ENCODE results near the gene FOXP1.

DNA sequence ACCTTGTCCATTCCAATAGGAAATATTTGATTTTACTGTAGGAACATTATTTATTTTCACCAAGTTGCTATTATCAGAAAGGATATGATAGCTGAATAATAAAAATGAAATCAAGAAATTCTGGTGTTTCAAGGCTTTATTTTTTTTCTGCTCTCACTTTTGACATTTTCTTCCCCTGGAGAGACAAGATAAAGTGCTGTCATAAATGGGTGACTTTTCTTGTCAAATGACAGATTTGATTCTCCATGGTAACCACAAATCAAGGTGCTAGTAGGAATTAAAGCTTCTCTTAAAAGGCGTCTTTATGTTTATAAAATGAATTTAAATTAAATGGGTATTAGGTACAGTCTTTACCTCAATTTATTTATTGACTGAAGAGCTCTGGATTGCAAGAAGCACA lies 124.6 kb downstream of the FOXP1 start:
- TF ChIP-seq, protein P1, sequence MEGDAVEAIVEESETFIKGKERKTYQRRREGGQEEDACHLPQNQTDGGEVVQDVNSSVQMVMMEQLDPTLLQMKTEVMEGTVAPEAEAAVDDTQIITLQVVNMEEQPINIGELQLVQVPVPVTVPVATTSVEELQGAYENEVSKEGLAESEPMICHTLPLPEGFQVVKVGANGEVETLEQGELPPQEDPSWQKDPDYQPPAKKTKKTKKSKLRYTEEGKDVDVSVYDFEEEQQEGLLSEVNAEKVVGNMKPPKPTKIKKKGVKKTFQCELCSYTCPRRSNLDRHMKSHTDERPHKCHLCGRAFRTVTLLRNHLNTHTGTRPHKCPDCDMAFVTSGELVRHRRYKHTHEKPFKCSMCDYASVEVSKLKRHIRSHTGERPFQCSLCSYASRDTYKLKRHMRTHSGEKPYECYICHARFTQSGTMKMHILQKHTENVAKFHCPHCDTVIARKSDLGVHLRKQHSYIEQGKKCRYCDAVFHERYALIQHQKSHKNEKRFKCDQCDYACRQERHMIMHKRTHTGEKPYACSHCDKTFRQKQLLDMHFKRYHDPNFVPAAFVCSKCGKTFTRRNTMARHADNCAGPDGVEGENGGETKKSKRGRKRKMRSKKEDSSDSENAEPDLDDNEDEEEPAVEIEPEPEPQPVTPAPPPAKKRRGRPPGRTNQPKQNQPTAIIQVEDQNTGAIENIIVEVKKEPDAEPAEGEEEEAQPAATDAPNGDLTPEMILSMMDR (IDR thresholded peaks at IDR 0.05 in 4 of 5, conservative IDR thresholded peaks at IDR 0.05 in 1 of 5): no peak
- no peak for TF ChIP-seq POLR2A (IDR thresholded peaks at IDR 0.05)
